Trophoblast cell (in vitro differentiated cells and primary cell): ENCODE results near the gene RAD51.

ENCODE experiments used
- DNase-seq, 2 donors: peaks; one replicate each; pipeline ENCODE4 v3.0.0-alpha.2; 2016
- H2AFZ ChIP-seq: 2 replicates; pipeline ENCODE4 v1.6.1; 2013; ENCODE audit warnings: low read length, moderate library complexity, mild to moderate bottlenecking; ENCODE audit not compliant: insufficient read depth, poor library complexity
- H2AK5ac ChIP-seq: 2 replicates; pipeline ENCODE4 v1.6.1; 2013; ENCODE audit warnings: mild to moderate bottlenecking, low read length
- H2BK120ac ChIP-seq: 2 replicates; pipeline ENCODE4 v1.6.1; 2013; ENCODE audit warnings: low read length, mild to moderate bottlenecking, moderate library complexity; ENCODE audit not compliant: insufficient read depth, poor library complexity
- H2BK12ac ChIP-seq: 2 replicates; pipeline ENCODE4 v1.6.1; 2013; ENCODE audit warnings: mild to moderate bottlenecking, low read length, moderate library complexity
- H2BK5ac ChIP-seq: 2 replicates; pipeline ENCODE4 v1.6.1; 2013; ENCODE audit warnings: low read length, low read depth, moderate library complexity, mild to moderate bottlenecking; ENCODE audit not compliant: poor library complexity
- H3K14ac ChIP-seq: 2 replicates; pipeline ENCODE4 v1.6.1; 2013; ENCODE audit warnings: mild to moderate bottlenecking, low read length
- H3K18ac ChIP-seq: 2 replicates; pipeline ENCODE4 v1.6.1; 2013; ENCODE audit warnings: mild to moderate bottlenecking, low read length
- H3K23ac ChIP-seq: 2 replicates; pipeline ENCODE4 v1.6.1; 2013; ENCODE audit warnings: low read length
- H3K27ac ChIP-seq: 2 replicates; pipeline ENCODE4 v1.5.1; 2013; ENCODE audit warnings: low read depth, mild to moderate bottlenecking, inconsistent platforms, low read length, moderate library complexity
- H3K27me3 ChIP-seq: 2 replicates; pipeline ENCODE4 v1.6.1; 2013; ENCODE audit warnings: inconsistent platforms, mild to moderate bottlenecking, low read length, moderate library complexity; ENCODE audit not compliant: insufficient read depth
- H3K36me3 ChIP-seq, 2 experiments: 1 replicate in 1 of 2; 2 replicates in 1 of 2; pipeline ENCODE4 v1.6.1; 2013; ENCODE audit warnings: low read length in 2 of 2, mild to moderate bottlenecking in 2 of 2, moderate library complexity in 1 of 2; ENCODE audit not compliant: insufficient read depth in 2 of 2, control insufficient read depth in 1 of 2
- H3K4ac ChIP-seq: 2 replicates; pipeline ENCODE4 v1.6.1; 2013; ENCODE audit warnings: low read depth, mild to moderate bottlenecking, low read length, moderate library complexity
- H3K4me1 ChIP-seq, 2 experiments: 1 replicate in 1 of 2; 2 replicates in 1 of 2; pipeline ENCODE4 v1.6.1; 2013; ENCODE audit warnings: low read length in 2 of 2, mild to moderate bottlenecking in 2 of 2, moderate library complexity in 1 of 2; ENCODE audit not compliant: insufficient read depth in 2 of 2, control insufficient read depth in 1 of 2
- H3K4me2 ChIP-seq: 2 replicates; pipeline ENCODE4 v1.6.1; 2013; ENCODE audit warnings: inconsistent platforms, mild to moderate bottlenecking, low read length, moderate library complexity
- H3K4me3 ChIP-seq: 2 replicates; pipeline ENCODE4 v1.5.1; 2013; ENCODE audit warnings: mild to moderate bottlenecking, low read depth, low read length, inconsistent platforms
- H3K79me1 ChIP-seq: one replicate; pipeline ENCODE4 v1.6.1; 2013; ENCODE audit warnings: low read length
- H3K79me2 ChIP-seq: 2 replicates; pipeline ENCODE4 v1.6.1; 2013; ENCODE audit warnings: low read length, mild to moderate bottlenecking; ENCODE audit not compliant: control insufficient read depth, insufficient read depth, poor library complexity
- H3K9ac ChIP-seq: 2 replicates; pipeline ENCODE4 v1.6.1; 2013; ENCODE audit warnings: mild to moderate bottlenecking, low read length
- H3K9me3 ChIP-seq: 2 replicates; pipeline ENCODE4 v1.6.1; 2013; ENCODE audit warnings: low read depth, mild to moderate bottlenecking, control low read depth, inconsistent platforms, low read length; ENCODE audit not compliant: insufficient read depth
- H4K12ac ChIP-seq: 2 replicates; pipeline ENCODE4 v1.6.1; 2013; ENCODE audit warnings: low read depth, mild to moderate bottlenecking, low read length, moderate library complexity
- H4K8ac ChIP-seq: 2 replicates; pipeline ENCODE4 v1.6.1; 2013; ENCODE audit warnings: low read depth, mild to moderate bottlenecking, low read length, moderate library complexity
- H4K91ac ChIP-seq: one replicate; pipeline ENCODE4 v1.6.1; 2013; ENCODE audit warnings: low read depth, mild to moderate bottlenecking, low read length, moderate library complexity
- WGBS: extraction: QIAGEN DNeasy Blood & Tissue Kit; methylation state at CpG from one replicate; pipeline ENCODE4 v1.1.7; 2013; ENCODE audit warnings: missing lambda C conversion rate; ENCODE audit not compliant: insufficient read length, insufficient coverage; ENCODE audit errors: extremely low coverage; 5-methylcytosine and 5-hydroxymethylcytosine counted together

Gene RAD51

GRCh38 chr15:40771242-40771641 is 76.3 kb downstream of the RAD51 start:
- Histone ChIP-seq H3K4me3 (no peak overlapping the region), H2BK5ac (no peak overlapping the region), H3K27me3 (no peaks in the 10 kb centered on the region), H3K9me3 (no peaks in the 10 kb centered on the region), H3K9ac (no peak overlapping the region), H3K14ac (no peak overlapping the region), H3K4me1 (peaks cover 0 to 3% of the 10 kb centered on the region in 2 experiments), H3K79me2 (no peaks in the 10 kb centered on the region), H2BK12ac (no peak overlapping the region), H2AK5ac (no peak overlapping the region), H3K36me3 (peaks cover 59 to 62% of the 10 kb centered on the region in 2 experiments), H4K91ac (no peak overlapping the region), H4K12ac (no peak overlapping the region), H3K27ac (no peak overlapping the region), H2BK120ac (no peak overlapping the region), H4K8ac (no peak overlapping the region), H3K4ac (no peak overlapping the region), H3K4me2 (no peak overlapping the region), H3K23ac (no peak overlapping the region), H2AFZ (no peak overlapping the region), H3K18ac (no peak overlapping the region), H3K79me1 (no peaks in the 10 kb centered on the region)
- no CpG with 5 or more reads among the region's 5 CpGs for WGBS
- DNase-seq = no peak

DNA sequence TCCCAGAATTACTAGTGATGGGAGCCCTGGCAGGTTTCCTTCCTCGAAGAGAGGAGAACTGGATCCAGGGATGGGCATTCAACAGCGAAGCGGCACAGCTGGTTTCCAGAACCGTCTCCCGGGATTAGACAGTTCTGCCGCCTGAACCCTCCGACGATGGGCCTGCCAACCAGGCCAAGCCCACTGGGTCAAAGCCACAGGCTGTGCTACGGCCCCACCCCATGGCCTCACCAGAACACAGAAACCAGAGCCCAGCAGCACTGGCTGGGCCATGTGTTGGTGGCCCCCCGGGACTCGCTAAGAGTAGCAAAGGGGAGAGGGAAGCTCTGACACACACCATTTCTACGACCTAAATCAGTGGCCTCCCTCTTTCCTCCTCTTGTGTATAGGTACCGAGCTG is 77.0 kb downstream of the RAD51 start:
- Histone ChIP-seq H2BK120ac (no peak overlapping the region), H3K27me3 (no peaks in the 10 kb centered on the region), H3K4me2 (no peak overlapping the region), H3K4me3 (no peak overlapping the region), H3K14ac (no peak overlapping the region), H3K9ac (no peak overlapping the region), H4K91ac (no peak overlapping the region), H3K4ac (no peak overlapping the region), H4K8ac (no peak overlapping the region), H3K79me1 (no peaks in the 10 kb centered on the region), H4K12ac (no peak overlapping the region), H2AK5ac (no peak overlapping the region), H3K79me2 (no peaks in the 10 kb centered on the region), H3K23ac (no peak overlapping the region), H2BK12ac (no peak overlapping the region), H3K36me3 (peaks cover 66 to 70% of the 10 kb centered on the region in 2 experiments), H3K9me3 (peaks cover 2% of the 10 kb centered on the region), H2AFZ (no peak overlapping the region), H3K18ac (no peak overlapping the region), H3K4me1 (peaks cover 0 to 3% of the 10 kb centered on the region in 2 experiments), H3K27ac (no peak overlapping the region), H2BK5ac (no peak overlapping the region)
- DNase-seq = no peak
- no CpG with 5 or more reads among the region's 13 CpGs for WGBS

GRCh38 chr15:40773496-40773895 is 78.5 kb downstream of the RAD51 start:
- Histone ChIP-seq H3K27ac (no peak overlapping the region), H3K9me3 (peaks cover 2% of the 10 kb centered on the region), H3K4me3 (no peak overlapping the region), H4K91ac (no peak overlapping the region), H3K18ac (no peak overlapping the region), H3K14ac (no peak overlapping the region), H3K4ac (no peak overlapping the region), H3K36me3 (peaks cover 55 to 59% of the 10 kb centered on the region in 2 experiments), H2BK5ac (no peak overlapping the region), H2AFZ (no peak overlapping the region), H3K79me2 (no peaks in the 10 kb centered on the region), H2BK120ac (no peak overlapping the region), H3K4me2 (no peak overlapping the region), H3K4me1 (no peaks in the 10 kb centered on the region), H3K9ac (no peak overlapping the region), H2BK12ac (no peak overlapping the region), H4K12ac (no peak overlapping the region), H4K8ac (no peak overlapping the region), H3K79me1 (no peaks in the 10 kb centered on the region), H3K27me3 (no peaks in the 10 kb centered on the region), H2AK5ac (no peak overlapping the region), H3K23ac (no peak overlapping the region)
- DNase-seq = no peak
- WGBS = no CpG with 5 or more reads among the region's 8 CpGs

GRCh38 chr15:40773902-40774301 is 78.9 kb downstream of the RAD51 start:
- H4K12ac ChIP-seq = no peak overlapping the region
- H3K14ac ChIP-seq = no peak overlapping the region
- WGBS = no CpG with 5 or more reads among the region's 6 CpGs
- H3K36me3 ChIP-seq = peaks cover 53 to 59% of the 10 kb centered on the region in 2 experiments
- no peak overlapping the region for H3K9ac ChIP-seq
- no peak overlapping the region for H4K8ac ChIP-seq
- no peak overlapping the region for H3K4me2 ChIP-seq
- H2AFZ ChIP-seq = no peak overlapping the region
- H3K79me2 ChIP-seq = no peaks in the 10 kb centered on the region
- no peak overlapping the region for H3K23ac ChIP-seq
- H3K27ac ChIP-seq = no peak overlapping the region
- no peak overlapping the region for H4K91ac ChIP-seq
- no peak for DNase-seq
- no peak overlapping the region for H3K4me3 ChIP-seq
- H3K27me3 ChIP-seq = no peaks in the 10 kb centered on the region
- no peak overlapping the region for H3K18ac ChIP-seq
- H3K4me1 ChIP-seq = no peaks in the 10 kb centered on the region
- H2BK12ac ChIP-seq = no peak overlapping the region
- peaks cover 2% of the 10 kb centered on the region for H3K9me3 ChIP-seq
- H2BK120ac ChIP-seq = no peak overlapping the region
- H2BK5ac ChIP-seq = no peak overlapping the region
- H3K4ac ChIP-seq = no peak overlapping the region
- H3K79me1 ChIP-seq = no peaks in the 10 kb centered on the region
- no peak overlapping the region for H2AK5ac ChIP-seq
